Measurements from ENCODE around the gene MAGEB3. TPM values are rescaled to one million over a fixed set of nuclear protein-coding genes. Genes with fewer than 3 reads are reported as not detected.

The MAGEB3 gene, protein sequence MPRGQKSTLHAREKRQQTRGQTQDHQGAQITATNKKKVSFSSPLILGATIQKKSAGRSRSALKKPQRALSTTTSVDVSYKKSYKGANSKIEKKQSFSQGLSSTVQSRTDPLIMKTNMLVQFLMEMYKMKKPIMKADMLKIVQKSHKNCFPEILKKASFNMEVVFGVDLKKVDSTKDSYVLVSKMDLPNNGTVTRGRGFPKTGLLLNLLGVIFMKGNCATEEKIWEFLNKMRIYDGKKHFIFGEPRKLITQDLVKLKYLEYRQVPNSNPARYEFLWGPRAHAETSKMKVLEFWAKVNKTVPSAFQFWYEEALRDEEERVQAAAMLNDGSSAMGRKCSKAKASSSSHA
- total RNA-seq, result not detected in 2 replicates

GRCh38 chrX:30230395-30230794 lies at the start of gene MAGEB3:
TSS of gene MAGEB3 (plus strand) at chrX:30230657. CDS start at chrX:30235925, 5,268 bp downstream.

DNA sequence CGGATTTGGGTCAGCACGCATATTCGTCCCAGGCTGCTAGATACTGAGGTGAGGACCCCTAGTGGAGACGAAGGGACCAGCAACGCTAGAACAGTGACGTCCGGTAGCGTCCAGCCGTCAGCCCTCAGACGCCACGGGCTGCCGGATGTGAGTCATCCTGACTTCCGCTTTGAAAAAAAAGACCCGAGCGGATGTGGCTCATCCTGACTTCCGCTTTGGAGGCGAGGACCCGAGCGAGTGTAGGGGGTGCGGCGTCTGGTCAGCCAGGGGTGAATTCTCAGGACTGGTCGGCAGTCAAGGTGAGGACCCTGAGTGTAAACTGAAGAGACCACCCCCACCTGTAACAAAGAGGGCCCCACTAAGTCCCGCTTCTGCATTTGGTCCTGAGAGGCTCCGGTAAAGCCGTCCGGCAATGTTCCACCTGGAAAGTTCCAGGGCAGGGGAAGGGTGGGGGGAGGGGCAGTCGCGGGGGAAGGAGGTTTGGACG lies 15.1 kb upstream of the MAGEB3 start, which contains the start of gene MAGEB2:
MAGEB2 (plus strand) TSS at position 207 of the 487 bp plus-strand sequence. CDS start 3,018 bp downstream, outside the sequence.

GRCh38 chrX:30241724-30242415 lies 11.4 kb downstream of the MAGEB3 start, which contains the start of gene MAGEB4:
TSS of gene MAGEB4 (plus strand) at chrX:30242000. CDS start at chrX:30242136, 136 bp downstream.

DNA sequence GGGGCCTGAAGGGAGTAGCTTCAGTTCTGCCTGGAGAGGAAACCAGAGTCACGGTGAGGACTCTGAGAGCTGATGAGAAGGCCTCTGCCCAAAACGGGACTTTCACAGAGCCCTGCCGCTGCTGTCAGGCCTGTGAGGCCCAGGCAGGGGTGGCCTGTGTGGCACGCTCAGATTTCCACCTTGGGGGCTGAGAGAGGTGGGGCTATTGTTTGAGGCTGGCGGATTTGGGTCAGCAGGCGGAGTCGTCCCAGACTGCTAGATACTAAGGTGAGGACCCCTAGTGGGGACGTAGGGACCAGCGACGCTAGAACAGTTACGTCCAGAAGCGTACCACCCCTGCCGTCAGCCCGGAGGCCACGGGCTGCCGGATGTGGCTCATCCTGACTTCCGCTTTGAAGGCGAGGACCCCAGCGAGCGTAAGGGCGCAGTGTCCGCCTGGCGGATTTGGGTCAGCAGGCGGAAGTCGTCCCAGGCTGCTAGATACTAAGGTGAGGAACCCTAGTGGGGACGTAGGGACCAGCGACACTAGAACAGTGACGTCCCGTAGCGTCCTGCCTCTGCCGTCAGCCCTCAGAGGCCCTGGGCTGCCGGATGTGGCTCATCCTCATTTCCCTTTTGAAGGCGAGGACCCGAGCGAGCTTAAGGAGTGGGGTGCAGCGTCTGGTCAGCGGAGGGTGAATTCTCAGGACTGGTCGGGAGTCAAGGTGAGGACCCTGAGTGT lies 16.5 kb downstream of the MAGEB3 start, which contains the start of gene MAGEB1:
MAGEB1 (plus strand) TSS at position 378 of the 721 bp plus-strand sequence. CDS start 3,348 bp downstream, outside the sequence.

Other genes with a start within 250 kb of the MAGEB3 start
- not detected in 2 replicates for gene MAGEB2, start 15.1 kb upstream of the MAGEB3 start, total RNA-seq
- not detected in 2 replicates for gene MAGEB4, start 11.3 kb downstream of the MAGEB3 start, total RNA-seq
- not detected in 2 replicates for gene MAGEB1, start 16.5 kb downstream of the MAGEB3 start, total RNA-seq
- gene NR0B1, start 78.7 kb downstream of the MAGEB3 start, total RNA-seq, result 0.07 and 0.40 TPM in 2 replicates